ENCODE data around the gene ZFP82. TPM values are rescaled to one million over a fixed set of nuclear protein-coding genes. Genes with fewer than 3 reads are reported as not detected.

The ZFP82 gene
- total and polyA plus RNA-seq, 2 of the 4 experiments (the other 2 are of a cell fraction), result 1.6 to 3.9 TPM

GRCh38 chr19:36404498-36404897 lies 13.9 kb downstream of the ZFP82 start:
- ChIA-PET POLR2A (ENCODE audit: unreplicated experiment) (no interaction called here), CTCF (no interaction called here)
- peaks cover 0 to 4% of the 10 kb centered on the region in 2 experiments; a peak in 1 of 4 replicates for H3K79me1 ChIP-seq (ENCODE audit: low read depth in 1 of 2, low read length in 2 of 2)
- no peak overlapping the region for H2AK9ac ChIP-seq (replicated peaks; ENCODE audit: low read depth, low read length, poor library complexity)
- H3K36me3 ChIP-seq (ENCODE audit: control insufficient read depth, insufficient read depth, low read length), result peaks cover 41% of the 10 kb centered on the region
- H2AFZ ChIP-seq (replicated peaks; ENCODE audit: low read length, poor library complexity), result no peak overlapping the region
- H4K8ac ChIP-seq (ENCODE audit: low read depth in 2 of 2, low read length in 2 of 2), result no peak overlapping the region
- no peak overlapping the region for H3K27ac ChIP-seq (ENCODE audit: insufficient read depth, low read length)
- in situ Hi-C loops (cut with MboI; ENCODE audit: low sequenced_read_pairs), result no loop called here
- no peak overlapping the region for H3K9ac ChIP-seq (ENCODE audit: low read depth, low read length)
- no peak for DNase-seq
- H2BK5ac ChIP-seq (ENCODE audit: low read depth, low read length, poor library complexity, severe bottlenecking), result no peak overlapping the region
- H2AK5ac ChIP-seq (ENCODE audit: low read depth, low read length), result no peak overlapping the region
- intact Hi-C loops (cut with micrococcal nuclease), result no loop called here
- no peak overlapping the region for H2BK120ac ChIP-seq (ENCODE audit: low read depth, low read length)
- dilution Hi-C loops (cut with HindIII; ENCODE audit: low sequenced_read_pairs, unreplicated experiment), result no loop called here
- H3K9me1 ChIP-seq (ENCODE audit: insufficient read depth, low read length), result no peaks in the 10 kb centered on the region
- no peak overlapping the region for H2BK15ac ChIP-seq (ENCODE audit: low read depth, low read length)
- H3K18ac ChIP-seq (ENCODE audit: low read depth, low read length), result no peak overlapping the region
- H4K5ac ChIP-seq (ENCODE audit: low read depth, low read length), result no peak overlapping the region
- no peaks in the 10 kb centered on the region for H4K20me1 ChIP-seq (ENCODE audit: insufficient read depth, low read length)
- TF ChIP-seq CTCF (conservative IDR thresholded peaks at IDR 0.05; ENCODE audit: low read depth, low read length) (no peak), BHLHE40 (IDR thresholded peaks at IDR 0.05; ENCODE audit: low read depth, low read length) (no peak), POLR2A (IDR thresholded peaks at IDR 0.05; ENCODE audit: low read depth, low read length) (no peak), NFE2L2 (IDR thresholded peaks at IDR 0.05; ENCODE audit: low read depth, low read length) (no peak), SMC3 (IDR thresholded peaks at IDR 0.05; ENCODE audit: low read depth, low read length) (no peak), RFX5 (IDR thresholded peaks at IDR 0.05; ENCODE audit: low read depth, low read length) (no peak), RAD21 (IDR thresholded peaks at IDR 0.05; ENCODE audit: low read length) (no peak), CEBPB (IDR thresholded peaks at IDR 0.05; ENCODE audit: low read depth, low read length) (no peak), RCOR1 (IDR thresholded peaks at IDR 0.05; ENCODE audit: insufficient replicate concordance, low read length) (no peak), MAFK (IDR thresholded peaks at IDR 0.05; ENCODE audit: low read depth, low read length) (no peak), CHD1 (IDR thresholded peaks at IDR 0.05; ENCODE audit: low read depth, low read length) (no peak), FOS (IDR thresholded peaks at IDR 0.05; ENCODE audit: low read depth, low read length) (no peak), MAZ (IDR thresholded peaks at IDR 0.05; ENCODE audit: borderline replicate concordance, low read depth, low read length) (no peak), MXI1 (IDR thresholded peaks at IDR 0.05; ENCODE audit: borderline replicate concordance, low read depth, low read length) (no peak), ELK1 (IDR thresholded peaks at IDR 0.05; ENCODE audit: borderline replicate concordance, low read depth, low read length) (no peak), USF2 (IDR thresholded peaks at IDR 0.05; ENCODE audit: low read depth, low read length) (no peak)
- peaks cover 3% of the 10 kb centered on the region; the same call in 1 of the 2 replicates for H3K9me3 ChIP-seq (ENCODE audit: control insufficient read depth, insufficient read depth, low read length)
- H3K4ac ChIP-seq (ENCODE audit: low read depth, low read length), result no peak overlapping the region
- no peaks in the 10 kb centered on the region for H3K27me3 ChIP-seq (ENCODE audit: control insufficient read depth, insufficient read depth, low read length)
- no peaks in the 10 kb centered on the region for H3K4me1 ChIP-seq (ENCODE audit: control insufficient read depth, insufficient read depth, low read length)
- no CpG with 5 or more reads among the region's 3 CpGs for WGBS, 2 experiments (ENCODE audit: extremely low coverage in 2 of 2, insufficient read length in 1 of 2)
- no peak overlapping the region for H3K14ac ChIP-seq (replicated peaks; ENCODE audit: low read depth, low read length)
- no peak overlapping the region for H3K4me2 ChIP-seq (ENCODE audit: low read depth, low read length)
- H2BK20ac ChIP-seq (ENCODE audit: low read depth, low read length), result no peak overlapping the region
- ATAC-seq (ENCODE audit: low read depth), result no peak
- no peak overlapping the region for H3K23ac ChIP-seq (ENCODE audit: low read depth, low read length)
- no peak overlapping the region for H4K91ac ChIP-seq (ENCODE audit: insufficient read depth, low read depth, low read length)
- no peak overlapping the region for H3K56ac ChIP-seq (ENCODE audit: extremely low read depth, insufficient read depth, low read length)
- BruUV-seq (replicated peaks), result no TSS peak
- no peak overlapping the region for H3K4me3 ChIP-seq (ENCODE audit: insufficient read depth, low read depth, low read length)

All from IMR-90 (cell line).